MCF 10A (cell line): ENCODE measurements around the gene ISM2. TPM values are rescaled to one million over a fixed set of nuclear protein-coding genes. Genes with fewer than 3 reads are reported as not detected.

ENCODE experiments used
- BruUV-seq: library from RNA; stranded (reverse); fragments of 400-500 nt; replicated peaks from 2 replicates; lab custom pipeline; 2021; lab: Mats Ljungman, UMichigan
- CTCF ChIA-PET: fragments of 300-600 bp; sonication (Branson Sonifier 250); formaldehyde crosslinking; extraction: SDS; loops from one replicate; lab custom pipeline; 2021; ENCODE audit warnings: antibody characterized with exemption, inconsistent platforms; lab: Yijun Ruan, JAX
- POLR2A ChIA-PET: fragments of 300-600, 350-650 bp; sonication (Branson Sonifier 250); formaldehyde crosslinking; extraction: SDS; loops from one replicate; lab custom pipeline; 2020; ENCODE audit warnings: antibody characterized with exemption, inconsistent platforms; lab: Yijun Ruan, JAX
- DNase-seq: peaks from one replicate; pipeline ENCODE4 v3.0.0-alpha.2; 2018; ENCODE audit not compliant: unreplicated experiment
- H3K27ac Mint-ChIP-seq: one replicate; pipeline ENCODE4 v1.8.0; 2022; ENCODE audit warnings: mild to moderate bottlenecking, low read depth, mixed read lengths; ENCODE audit not compliant: unreplicated experiment
- H3K27me3 Mint-ChIP-seq: one replicate; pipeline ENCODE4 v1.8.0; 2022; ENCODE audit warnings: mixed read lengths; ENCODE audit not compliant: insufficient read depth, unreplicated experiment
- H3K36me3 Mint-ChIP-seq: one replicate; pipeline ENCODE4 v1.8.0; 2022; ENCODE audit warnings: mild to moderate bottlenecking, moderate library complexity, mixed read lengths; ENCODE audit not compliant: insufficient read depth, unreplicated experiment
- H3K4me1 Mint-ChIP-seq: one replicate; pipeline ENCODE4 v1.8.0; 2022; ENCODE audit warnings: mixed read lengths; ENCODE audit not compliant: insufficient read depth, unreplicated experiment
- H3K4me3 Mint-ChIP-seq: one replicate; pipeline ENCODE4 v1.8.0; 2022; ENCODE audit warnings: mild to moderate bottlenecking, moderate library complexity, mixed read lengths; ENCODE audit not compliant: unreplicated experiment
- H3K9me3 Mint-ChIP-seq: one replicate; pipeline ENCODE4 v1.8.0; 2022; ENCODE audit warnings: mixed read lengths; ENCODE audit not compliant: unreplicated experiment
- CTCF ChIP-seq: fragments of 200-600 bp; IDR thresholded peaks from one replicate; pipeline ENCODE4 v1.8.0; 2022; ENCODE audit warnings: antibody characterized with exemption, mild to moderate bottlenecking; ENCODE audit not compliant: unreplicated experiment
- intact Hi-C: fragments of 100-400 bp; cut with micrococcal nuclease; formaldehyde crosslinking; loops from 2 replicates; pipeline ENCODE4 v1.14.1; 2022
- total RNA-seq: library from RNA; stranded (reverse); gene quantifications from 2 replicates; pipeline ENCODE4 v1.2.3, GENCODE V29; 2022

The ISM2 gene
- total RNA-seq, 1 experiment from 2014 or later = not detected

DNA sequence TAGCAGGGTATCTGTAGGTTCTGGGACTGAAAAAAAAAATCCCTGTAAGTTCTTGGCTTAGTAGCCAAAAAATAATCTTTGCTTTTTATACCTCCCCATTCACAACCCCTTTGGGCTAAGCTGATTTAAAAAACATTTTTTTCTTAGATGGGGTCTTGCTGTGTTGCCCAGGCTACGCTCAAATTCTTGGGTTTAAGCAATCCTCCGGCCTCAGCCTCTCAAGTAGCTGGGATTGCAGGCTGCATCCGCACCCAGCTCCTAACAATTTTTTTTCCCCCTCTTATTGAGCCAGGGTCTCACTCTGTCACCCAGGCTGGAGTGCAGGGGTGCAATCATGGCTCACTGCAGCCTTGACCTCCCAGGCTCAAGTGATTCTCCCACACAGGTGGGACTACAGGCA lies 9.1 kb upstream of the ISM2 start:
- H3K36me3 Mint-ChIP-seq = peaks cover 23% of the 10 kb centered on the region
- BruUV-seq = no TSS peak
- CTCF ChIA-PET = interaction anchor here (1.1 kb wide), 1 partner anchor 15 kb away, joined by 4 read pairs; no protein-coding TSS in a partner anchor
- TF ChIP-seq CTCF = no peak
- H3K4me1 Mint-ChIP-seq = peaks cover 19% of the 10 kb centered on the region
- H3K27ac Mint-ChIP-seq = peak overlapping the region; percentile 57
- intact Hi-C loops = no loop called here
- POLR2A ChIA-PET = interaction anchor here (0.6 to 1.7 kb wide), 4 partner anchors 49 to 595 kb away, joined by 3 to 8 read pairs (median 5); partner anchors contain the start of genes AHSA1, SAMD15, TMED8 and VIPAS39
- H3K4me3 Mint-ChIP-seq = no peak overlapping the region
- no peaks in the 10 kb centered on the region for H3K9me3 Mint-ChIP-seq
- H3K27me3 Mint-ChIP-seq = no peaks in the 10 kb centered on the region
- no peak for DNase-seq

- peaks cover under 1% of the 10 kb centered on the region for H3K36me3 Mint-ChIP-seq
- no peaks in the 10 kb centered on the region for H3K9me3 Mint-ChIP-seq
- intact Hi-C loops = no loop called here
- no peaks in the 10 kb centered on the region for H3K27me3 Mint-ChIP-seq
- ChIA-PET POLR2A (interaction anchor here (0.6 kb wide), 1 partner anchor 26 kb away, joined by 3 read pairs; no protein-coding TSS in a partner anchor), CTCF (interaction anchor here (1.4 kb wide), 1 partner anchor 47 kb away, joined by 3 read pairs; no protein-coding TSS in a partner anchor)
- H3K4me1 Mint-ChIP-seq = peaks cover 9% of the 10 kb centered on the region
- H3K4me3 Mint-ChIP-seq = no peak overlapping the region
- no TSS peak for BruUV-seq
- no peak for DNase-seq
- H3K27ac Mint-ChIP-seq = no peak overlapping the region
- no peak for TF ChIP-seq CTCF
These were observed 6.4 kb upstream of the ISM2 start for GRCh38 chr14:77505031-77505430.

GRCh38 chr14:77503138-77503537 lies 4.5 kb upstream of the ISM2 start:
- Mint-ChIP-seq H3K4me1 (peaks cover 3% of the 10 kb centered on the region), H3K9me3 (no peaks in the 10 kb centered on the region), H3K27ac (no peak overlapping the region), H3K27me3 (no peaks in the 10 kb centered on the region), H3K4me3 (no peak overlapping the region), H3K36me3 (no peaks in the 10 kb centered on the region)
- ChIA-PET POLR2A (no interaction called here), CTCF (interaction anchor here (0.7 to 1.5 kb wide), 3 partner anchors 31 to 111 kb away, joined by 3 to 5 read pairs (median 4); no protein-coding TSS in a partner anchor)
- BruUV-seq = no TSS peak
- intact Hi-C loops = no loop called here
- no peak for TF ChIP-seq CTCF
- no peak for DNase-seq

GRCh38 chr14:77502109-77502782 lies 3.6 kb upstream of the ISM2 start:
- intact Hi-C loops = no loop called here
- ChIA-PET POLR2A (no interaction called here), CTCF (interaction anchor here (1.1 to 1.5 kb wide), 2 partner anchors 30 to 42 kb away, joined by 3 to 4 read pairs; no protein-coding TSS in a partner anchor)
- Mint-ChIP-seq H3K27ac (no peak overlapping the region), H3K9me3 (no peaks in the 10 kb centered on the region), H3K4me3 (no peak overlapping the region), H3K36me3 (no peaks in the 10 kb centered on the region), H3K4me1 (no peaks in the 10 kb centered on the region), H3K27me3 (no peaks in the 10 kb centered on the region)
- BruUV-seq = no TSS peak
- no peak for DNase-seq
- no peak for TF ChIP-seq CTCF
